GM12878 (cell line): ENCODE results near the gene STYXL1.

Experiments
- SRF ChIP-seq, 2 experiments: IDR thresholded peaks; 2 replicates each; pipeline ENCODE4 v1.6.1; 2011; ENCODE audit warnings: low read depth in 2 of 2, low read length in 2 of 2, mild to moderate bottlenecking in 1 of 2, moderate library complexity in 1 of 2
- ZNF24 ChIP-seq: fragments of 450-650 bp; IDR thresholded peaks from 2 replicates; pipeline ENCODE4 v1.6.1; 2017; ENCODE audit warnings: antibody characterized with exemption, mild to moderate bottlenecking

GRCh38 chr7:75965617-75966016, 82.2 kb downstream of the STYXL1 start:
- TF ChIP-seq SRF (IDR thresholded peaks at IDR 0.05; ENCODE audit: low read depth in 2 of 2, low read length in 2 of 2) (no peak), ZNF24 (no peak)
